Measurements from ENCODE around the gene ATF7IP2. TPM values are rescaled to one million over a fixed set of nuclear protein-coding genes. Genes with fewer than 3 reads are reported as not detected.

Gene ATF7IP2
- total and polyA plus RNA-seq, 9 of the 15 experiments (the other 6 are each of a cell fraction or from before 2014, with no cell fraction given), result 131 to 515 (median 196) TPM

DNA sequence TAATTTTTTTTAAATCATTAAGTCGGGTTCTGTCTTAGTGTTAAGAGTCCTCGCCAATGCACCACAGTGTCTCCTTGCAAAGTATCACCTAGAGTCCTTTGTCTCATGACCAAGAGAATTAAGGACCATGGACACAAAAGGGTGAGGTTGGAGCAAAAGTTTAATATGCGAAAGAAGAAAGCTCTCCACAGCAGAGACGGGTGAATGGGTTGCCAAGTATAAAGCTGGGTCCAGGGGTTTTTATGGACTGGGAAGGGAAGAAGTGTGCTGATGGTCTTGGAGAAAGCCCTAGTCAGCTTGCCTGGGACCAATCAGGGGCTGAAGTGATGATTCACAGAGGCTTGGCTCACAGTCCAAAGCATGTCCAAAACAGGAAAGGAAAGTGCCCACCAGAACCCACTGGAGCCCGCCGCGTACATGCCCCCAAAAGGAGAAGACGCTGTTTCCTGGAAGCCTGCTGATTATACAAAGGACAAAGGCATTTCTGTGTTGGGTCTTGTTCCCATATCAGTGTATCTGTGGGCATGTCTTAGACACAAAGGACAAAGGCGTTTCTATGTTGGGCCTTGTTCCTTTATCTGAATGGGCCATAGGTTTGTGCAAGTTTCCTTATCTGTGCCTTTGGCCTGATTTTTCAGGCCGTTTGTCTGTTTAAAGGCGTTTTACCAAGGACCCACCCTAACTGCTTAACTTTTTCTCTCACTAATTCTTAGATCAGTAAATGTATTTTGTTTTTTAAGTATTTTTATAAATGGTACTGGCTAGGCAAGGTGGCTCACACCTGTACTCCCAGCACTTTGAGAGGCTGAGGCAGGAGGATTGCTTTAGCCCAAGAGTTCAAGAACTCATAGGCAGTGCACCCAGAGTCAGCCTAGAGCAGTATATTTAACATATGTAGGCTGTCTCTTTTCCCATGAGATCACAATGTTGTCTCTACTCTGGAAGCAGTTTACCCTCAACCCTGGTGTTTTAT lies 28.7 kb upstream of the ATF7IP2 start (continued):
- TF ChIP-seq MECOM (CRISPR knock-in tag; IDR thresholded peaks at IDR 0.05) (no peak), ZNF212 (CRISPR knock-in tag; IDR thresholded peaks at IDR 0.05) (no peak), ZNF57 (CRISPR knock-in tag; IDR thresholded peaks at IDR 0.05) (no peak), ZNF79 (CRISPR knock-in tag; IDR thresholded peaks at IDR 0.05; ENCODE audit: low read depth) (no peak), ZNF507 (tag; conservative IDR thresholded peaks at IDR 0.05) (no peak), ZNF431 (CRISPR knock-in tag; IDR thresholded peaks at IDR 0.05) (no peak), ZNF175 (CRISPR knock-in tag; IDR thresholded peaks at IDR 0.05; ENCODE audit: low read depth) (no peak), RBM25 (IDR thresholded peaks at IDR 0.05; ENCODE audit: low read depth, low read length, severe bottlenecking) (no peak), ATF7 (IDR thresholded peaks at IDR 0.05) (no peak), MCM3 (IDR thresholded peaks at IDR 0.05) (no peak), TRIM24 (IDR thresholded peaks at IDR 0.05) (peak; percentile 73 to 88), TEAD4 (IDR thresholded peaks at IDR 0.05; ENCODE audit: low read length) (peak; percentile 80), TEAD4 (CRISPR knock-in tag; IDR thresholded peaks at IDR 0.05; ENCODE audit: borderline replicate concordance) (no peak), NFIX (CRISPR knock-in tag; IDR thresholded peaks at IDR 0.05; ENCODE audit: low read depth) (no peak), FOXK1 (CRISPR knock-in tag; IDR thresholded peaks at IDR 0.05; ENCODE audit: borderline replicate concordance) (no peak), HMG20B (CRISPR knock-in tag; IDR thresholded peaks at IDR 0.05) (no peak), CBX2 (IDR thresholded peaks at IDR 0.05; ENCODE audit: insufficient read depth, low read length, poor library complexity, severe bottlenecking) (no peak), RBM34 (IDR thresholded peaks at IDR 0.05; ENCODE audit: borderline replicate concordance, insufficient read depth, low read length) (no peak), HNRNPUL1 (IDR thresholded peaks at IDR 0.05; ENCODE audit: low read length) (no peak)
- TF ChIP-seq, protein P1, sequence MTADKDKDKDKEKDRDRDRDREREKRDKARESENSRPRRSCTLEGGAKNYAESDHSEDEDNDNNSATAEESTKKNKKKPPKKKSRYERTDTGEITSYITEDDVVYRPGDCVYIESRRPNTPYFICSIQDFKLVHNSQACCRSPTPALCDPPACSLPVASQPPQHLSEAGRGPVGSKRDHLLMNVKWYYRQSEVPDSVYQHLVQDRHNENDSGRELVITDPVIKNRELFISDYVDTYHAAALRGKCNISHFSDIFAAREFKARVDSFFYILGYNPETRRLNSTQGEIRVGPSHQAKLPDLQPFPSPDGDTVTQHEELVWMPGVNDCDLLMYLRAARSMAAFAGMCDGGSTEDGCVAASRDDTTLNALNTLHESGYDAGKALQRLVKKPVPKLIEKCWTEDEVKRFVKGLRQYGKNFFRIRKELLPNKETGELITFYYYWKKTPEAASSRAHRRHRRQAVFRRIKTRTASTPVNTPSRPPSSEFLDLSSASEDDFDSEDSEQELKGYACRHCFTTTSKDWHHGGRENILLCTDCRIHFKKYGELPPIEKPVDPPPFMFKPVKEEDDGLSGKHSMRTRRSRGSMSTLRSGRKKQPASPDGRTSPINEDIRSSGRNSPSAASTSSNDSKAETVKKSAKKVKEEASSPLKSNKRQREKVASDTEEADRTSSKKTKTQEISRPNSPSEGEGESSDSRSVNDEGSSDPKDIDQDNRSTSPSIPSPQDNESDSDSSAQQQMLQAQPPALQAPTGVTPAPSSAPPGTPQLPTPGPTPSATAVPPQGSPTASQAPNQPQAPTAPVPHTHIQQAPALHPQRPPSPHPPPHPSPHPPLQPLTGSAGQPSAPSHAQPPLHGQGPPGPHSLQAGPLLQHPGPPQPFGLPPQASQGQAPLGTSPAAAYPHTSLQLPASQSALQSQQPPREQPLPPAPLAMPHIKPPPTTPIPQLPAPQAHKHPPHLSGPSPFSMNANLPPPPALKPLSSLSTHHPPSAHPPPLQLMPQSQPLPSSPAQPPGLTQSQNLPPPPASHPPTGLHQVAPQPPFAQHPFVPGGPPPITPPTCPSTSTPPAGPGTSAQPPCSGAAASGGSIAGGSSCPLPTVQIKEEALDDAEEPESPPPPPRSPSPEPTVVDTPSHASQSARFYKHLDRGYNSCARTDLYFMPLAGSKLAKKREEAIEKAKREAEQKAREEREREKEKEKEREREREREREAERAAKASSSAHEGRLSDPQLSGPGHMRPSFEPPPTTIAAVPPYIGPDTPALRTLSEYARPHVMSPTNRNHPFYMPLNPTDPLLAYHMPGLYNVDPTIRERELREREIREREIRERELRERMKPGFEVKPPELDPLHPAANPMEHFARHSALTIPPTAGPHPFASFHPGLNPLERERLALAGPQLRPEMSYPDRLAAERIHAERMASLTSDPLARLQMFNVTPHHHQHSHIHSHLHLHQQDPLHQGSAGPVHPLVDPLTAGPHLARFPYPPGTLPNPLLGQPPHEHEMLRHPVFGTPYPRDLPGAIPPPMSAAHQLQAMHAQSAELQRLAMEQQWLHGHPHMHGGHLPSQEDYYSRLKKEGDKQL (CRISPR knock-in tag; IDR thresholded peaks at IDR 0.05; ENCODE audit: borderline replicate concordance), result no peak
- TF ChIP-seq, protein P2, sequence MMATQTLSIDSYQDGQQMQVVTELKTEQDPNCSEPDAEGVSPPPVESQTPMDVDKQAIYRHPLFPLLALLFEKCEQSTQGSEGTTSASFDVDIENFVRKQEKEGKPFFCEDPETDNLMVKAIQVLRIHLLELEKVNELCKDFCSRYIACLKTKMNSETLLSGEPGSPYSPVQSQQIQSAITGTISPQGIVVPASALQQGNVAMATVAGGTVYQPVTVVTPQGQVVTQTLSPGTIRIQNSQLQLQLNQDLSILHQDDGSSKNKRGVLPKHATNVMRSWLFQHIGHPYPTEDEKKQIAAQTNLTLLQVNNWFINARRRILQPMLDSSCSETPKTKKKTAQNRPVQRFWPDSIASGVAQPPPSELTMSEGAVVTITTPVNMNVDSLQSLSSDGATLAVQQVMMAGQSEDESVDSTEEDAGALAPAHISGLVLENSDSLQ (IDR thresholded peaks at IDR 0.05), result no peak
- TF ChIP-seq, protein P3, sequence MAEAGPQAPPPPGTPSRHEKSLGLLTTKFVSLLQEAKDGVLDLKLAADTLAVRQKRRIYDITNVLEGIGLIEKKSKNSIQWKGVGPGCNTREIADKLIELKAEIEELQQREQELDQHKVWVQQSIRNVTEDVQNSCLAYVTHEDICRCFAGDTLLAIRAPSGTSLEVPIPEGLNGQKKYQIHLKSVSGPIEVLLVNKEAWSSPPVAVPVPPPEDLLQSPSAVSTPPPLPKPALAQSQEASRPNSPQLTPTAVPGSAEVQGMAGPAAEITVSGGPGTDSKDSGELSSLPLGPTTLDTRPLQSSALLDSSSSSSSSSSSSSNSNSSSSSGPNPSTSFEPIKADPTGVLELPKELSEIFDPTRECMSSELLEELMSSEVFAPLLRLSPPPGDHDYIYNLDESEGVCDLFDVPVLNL (CRISPR knock-in tag; IDR thresholded peaks at IDR 0.05; ENCODE audit: low read depth), result no peak
